Stimulated activated CD8-positive, alpha-beta memory T cell treated with anti-CD3 and anti-CD28 coated beads, Interleukin-15, amount 100 ng/mL, for 48 hours (primary cell): ENCODE results near the gene GPR157.
"Not testable (repeated sequence)": the region's sequence is repeated elsewhere in the genome, so short reads cannot be mapped to it uniquely, and the experiment has no call there.

Experiments used
- DNase-seq, 2 donors: peaks; one replicate each; pipeline ENCODE4 v3.0.0-alpha.2; 2020; ENCODE audit warnings: low read depth in 2 of 2

The GPR157 gene

GRCh38 chr1:9118186-9118585 lies 10.7 kb downstream of the GPR157 start:
- DNase-seq = no peak

GRCh38 chr1:9115351-9116205 lies 13.3 kb downstream of the GPR157 start:
- no peak for DNase-seq

- no peak for DNase-seq
These were observed 15.7 kb downstream of the GPR157 start for GRCh38 chr1:9112961-9113880.

GRCh38 chr1:9111957-9112356 lies 16.9 kb downstream of the GPR157 start:
- DNase-seq = peak in 1 of 2 donors; percentile 11

GRCh38 chr1:9111357-9111691 lies 17.6 kb downstream of the GPR157 start:
- no peak for DNase-seq

GRCh38 chr1:9110669-9111356 lies 18.1 kb downstream of the GPR157 start:
- peak; percentile 76 to 77 for DNase-seq

- no peak for DNase-seq
These were observed 20.7 kb downstream of the GPR157 start for GRCh38 chr1:9108056-9108665.

- DNase-seq = no peak
These were observed 21.8 kb downstream of the GPR157 start for GRCh38 chr1:9107136-9107535.

GRCh38 chr1:9106286-9106685 lies 22.6 kb downstream of the GPR157 start:
- no peak for DNase-seq

GRCh38 chr1:9105336-9105867 lies 23.5 kb downstream of the GPR157 start:
- no peak for DNase-seq

GRCh38 chr1:9101510-9102146 lies 27.3 kb downstream of the GPR157 start:
- no peak for DNase-seq

- DNase-seq = no peak
These were observed 28.3 kb downstream of the GPR157 start for GRCh38 chr1:9100471-9101043.

- no peak for DNase-seq
These were observed 29.3 kb downstream of the GPR157 start for GRCh38 chr1:9099555-9099954.

- DNase-seq = no peak
These were observed 30.8 kb downstream of the GPR157 start for GRCh38 chr1:9097947-9098705.

- no peak for DNase-seq
These were observed 33.1 kb downstream of the GPR157 start for GRCh38 chr1:9095818-9096217.

GRCh38 chr1:9093996-9094595 lies 34.8 kb downstream of the GPR157 start:
- DNase-seq = not testable (repeated sequence)

GRCh38 chr1:9093581-9093980 lies 35.3 kb downstream of the GPR157 start:
- DNase-seq = no peak

GRCh38 chr1:9093091-9093490 lies 35.8 kb downstream of the GPR157 start:
- DNase-seq = no peak

- DNase-seq = no peak
These were observed 40.1 kb downstream of the GPR157 start for GRCh38 chr1:9088807-9089206.
